Activated gamma-delta T cell treated with anti-CD3 and anti-CD28 coated beads, Interleukin-2, amount 50 U/mL, for 16 hours (primary cell): ENCODE data around the gene HEY2.
"Not testable (repeated sequence)": the region's sequence is repeated elsewhere in the genome, so short reads cannot be mapped to it uniquely, and the experiment has no call there.

ENCODE experiments used
- DNase-seq: peaks from one replicate; pipeline ENCODE4 v3.0.0-alpha.2; 2020; ENCODE audit warnings: low read depth

HEY2 gene

GRCh38 chr6:125749173-125749864 is at the start of gene HEY2:
Gene HEY2, plus strand, starts transcription at chr6:125749632. Its CDS starts 145 bp downstream, at chr6:125749777.
- peak; percentile 70 for DNase-seq

DNA sequence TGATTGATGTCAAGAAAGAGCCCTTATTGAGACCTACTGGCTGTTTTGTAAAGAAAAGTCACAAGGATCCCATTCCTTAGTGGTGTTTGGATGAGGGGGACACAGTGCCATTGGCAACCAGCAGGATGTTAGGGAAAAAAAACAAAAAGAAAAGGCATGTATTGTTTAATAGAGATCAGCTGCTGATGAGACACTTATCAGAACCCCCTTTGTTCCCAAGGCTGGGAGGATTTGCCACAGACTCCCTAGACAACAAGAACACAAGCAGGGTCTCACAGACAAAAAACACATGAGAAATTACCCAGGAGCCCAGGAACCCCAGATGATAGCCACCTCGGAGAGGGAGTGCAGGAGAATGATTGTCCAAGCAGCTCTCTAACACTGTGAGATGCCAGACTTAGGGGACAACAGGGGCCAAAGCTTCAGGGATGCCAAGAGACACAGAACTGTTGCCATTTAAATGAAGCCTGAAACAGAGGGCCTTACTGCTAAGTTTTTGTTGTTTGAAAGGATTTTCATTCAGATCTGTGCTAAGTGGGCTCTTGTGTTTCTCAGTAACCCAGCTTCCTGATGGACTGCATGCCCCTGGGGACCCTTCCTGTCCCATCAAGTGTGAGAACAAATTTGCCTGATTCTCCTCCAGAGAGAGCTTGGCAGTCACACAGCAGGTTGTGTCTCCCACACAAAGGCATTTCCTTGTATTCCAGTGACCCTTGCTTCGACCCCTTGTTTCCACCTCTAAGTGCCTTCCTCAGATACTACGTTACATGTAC is 48.7 kb upstream of the HEY2 start:
- DNase-seq: no peak

- DNase-seq: no peak
These were observed 48.1 kb upstream of the HEY2 start for GRCh38 chr6:125701354-125701668.

DNA sequence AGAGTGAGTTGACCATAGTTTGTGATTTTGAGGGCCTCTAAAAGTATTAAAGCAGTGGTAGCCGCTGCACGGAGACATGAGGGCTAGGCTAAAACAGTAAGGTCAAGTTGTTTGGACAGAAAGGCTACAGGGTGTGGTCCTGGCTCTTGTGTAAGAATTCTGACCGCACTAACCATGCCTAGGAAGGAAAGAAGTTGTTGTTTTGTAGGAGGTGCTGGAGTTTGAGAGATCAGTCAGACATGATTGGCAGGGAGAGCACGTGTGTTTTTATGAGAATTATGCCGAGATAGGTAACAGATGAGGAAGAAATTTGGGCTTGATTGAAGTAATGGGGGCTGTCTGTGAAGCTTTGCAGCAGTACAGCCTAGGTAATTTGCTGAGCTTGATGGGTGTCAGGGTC is 45.5 kb upstream of the HEY2 start:
- not testable (repeated sequence) for DNase-seq

DNA sequence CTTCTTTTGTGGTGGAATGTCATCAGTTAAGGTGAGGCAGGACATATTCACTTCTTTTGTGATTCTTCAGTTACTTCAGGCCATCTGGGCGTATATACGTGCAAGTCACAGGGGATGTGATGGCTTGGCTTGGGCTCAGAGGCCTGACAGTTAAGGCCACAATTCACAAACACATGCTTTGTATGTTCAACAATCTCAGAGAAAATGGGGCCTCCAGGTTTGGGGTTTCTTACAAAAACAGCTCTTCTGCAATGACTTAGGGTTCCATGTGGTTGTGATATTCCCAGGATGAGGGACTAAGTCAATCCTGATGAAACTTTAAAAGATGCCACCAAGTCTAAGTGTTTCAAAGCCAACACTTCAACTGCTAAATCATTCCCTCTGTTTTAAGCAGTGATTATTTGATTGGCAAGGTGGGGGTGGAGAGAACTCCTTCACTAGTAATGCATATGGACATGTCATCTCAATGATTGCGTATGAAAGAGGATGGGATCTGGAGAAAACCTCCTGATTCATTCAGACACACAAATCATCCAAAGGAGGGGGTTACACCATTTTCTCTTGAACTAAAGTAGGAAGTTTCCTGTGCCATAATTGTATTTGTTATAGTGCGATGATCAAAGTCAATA is 41.7 kb upstream of the HEY2 start:
- no peak for DNase-seq

GRCh38 chr6:125711013-125711675 is 38.3 kb upstream of the HEY2 start:
- no peak for DNase-seq

DNA sequence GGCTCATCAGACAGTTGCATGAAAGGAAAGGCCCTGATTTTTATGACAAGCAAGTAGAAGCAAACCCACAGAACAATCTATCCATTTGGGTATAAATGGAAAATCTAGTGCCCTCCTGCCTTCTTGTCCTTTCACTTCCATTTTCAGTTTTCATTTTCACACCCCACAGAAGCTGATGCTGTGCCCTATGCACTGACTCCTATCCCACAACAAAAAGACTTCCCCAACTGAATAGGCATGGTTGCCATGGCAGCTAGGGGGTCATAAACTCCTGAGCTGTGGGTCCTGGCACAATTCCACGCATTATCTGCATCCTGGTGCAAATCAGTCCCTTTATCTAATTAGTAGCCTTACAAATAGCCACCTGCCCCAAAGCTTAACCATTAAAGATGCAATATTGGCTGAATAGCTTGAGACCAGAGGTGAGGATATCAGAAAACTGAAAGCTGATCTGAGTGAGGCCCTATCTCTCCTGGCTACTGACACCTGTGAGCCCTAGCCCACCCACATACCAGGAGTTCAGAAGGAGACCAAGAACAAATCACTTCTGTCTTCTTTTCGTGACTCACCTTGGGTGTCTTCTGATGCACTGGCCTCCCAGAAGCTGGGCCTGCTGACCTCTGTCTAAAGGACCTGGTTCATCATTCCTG is 34.9 kb upstream of the HEY2 start:
- DNase-seq: no peak

DNA sequence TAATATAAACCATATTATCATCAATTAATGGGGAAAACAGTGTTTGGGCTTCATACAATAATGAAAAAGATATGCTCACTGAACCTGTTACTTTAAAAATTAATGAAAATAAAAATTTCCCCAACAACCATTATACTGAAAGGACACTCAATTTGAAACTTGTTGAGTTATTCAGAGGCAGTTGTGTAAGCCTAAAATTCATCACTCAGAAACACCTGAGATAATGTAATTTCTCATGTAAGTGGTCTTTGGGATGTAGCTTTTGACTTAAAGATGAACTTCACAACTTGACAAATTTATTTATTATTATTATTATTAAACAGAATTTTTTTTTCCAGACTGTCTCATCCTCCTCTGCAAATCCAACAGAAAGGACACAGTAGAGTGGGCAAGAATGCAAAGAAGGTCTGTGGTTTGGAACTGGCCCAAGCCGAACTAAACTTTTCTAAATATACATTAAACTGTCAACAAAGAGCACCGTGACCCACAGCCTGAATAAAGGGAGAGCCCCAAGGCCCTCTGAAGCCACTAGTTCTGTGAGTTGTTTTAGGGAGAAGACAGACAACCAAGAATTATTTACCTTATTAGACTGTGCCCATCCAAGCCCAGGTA is 32.2 kb upstream of the HEY2 start:
- no peak for DNase-seq

DNA sequence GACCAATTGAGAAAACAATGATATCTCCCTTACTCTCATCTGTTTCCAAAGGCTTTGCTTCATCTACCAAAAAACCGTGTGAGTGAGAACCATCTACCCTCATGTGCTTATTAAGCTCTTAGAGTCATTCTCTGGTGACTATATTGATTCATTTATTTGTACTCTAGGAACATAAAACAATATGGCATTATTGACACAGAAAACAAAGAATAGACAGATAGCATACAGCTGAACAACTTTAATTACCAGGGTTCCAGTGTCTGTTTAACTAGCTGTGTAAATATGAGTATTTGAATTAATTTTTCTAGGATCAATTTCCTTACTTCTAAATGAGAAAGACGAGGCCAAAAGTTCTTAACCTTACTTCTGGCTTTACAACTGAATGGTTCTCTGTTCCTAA is 31.3 kb upstream of the HEY2 start:
- DNase-seq: no peak

- no peak for DNase-seq
These were observed 26.5 kb upstream of the HEY2 start for GRCh38 chr6:125722886-125723285.

- DNase-seq: no peak
These were observed 22.2 kb upstream of the HEY2 start for GRCh38 chr6:125727216-125727615.

DNA sequence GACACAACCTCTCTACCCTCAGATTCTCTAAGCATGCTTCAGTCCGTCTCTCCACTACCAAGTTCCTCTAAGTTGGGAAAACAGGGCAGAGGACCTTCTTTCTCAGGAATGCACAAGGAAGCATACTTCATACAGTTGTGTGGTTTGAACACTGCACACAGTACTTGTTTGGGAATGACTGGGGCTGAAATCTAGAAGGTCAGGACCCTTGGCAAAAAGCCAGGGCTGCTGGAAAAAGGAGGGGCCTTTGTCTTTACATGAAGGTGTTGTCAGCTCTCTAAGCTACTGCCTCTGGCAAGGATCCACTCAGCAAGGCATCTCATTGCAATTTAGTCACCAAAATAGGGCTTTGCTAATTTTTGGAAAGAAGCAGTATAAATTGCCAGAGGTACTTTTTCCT is 20.7 kb upstream of the HEY2 start:
- no peak for DNase-seq

GRCh38 chr6:125729983-125730382 is 19.4 kb upstream of the HEY2 start:
- no peak for DNase-seq

DNA sequence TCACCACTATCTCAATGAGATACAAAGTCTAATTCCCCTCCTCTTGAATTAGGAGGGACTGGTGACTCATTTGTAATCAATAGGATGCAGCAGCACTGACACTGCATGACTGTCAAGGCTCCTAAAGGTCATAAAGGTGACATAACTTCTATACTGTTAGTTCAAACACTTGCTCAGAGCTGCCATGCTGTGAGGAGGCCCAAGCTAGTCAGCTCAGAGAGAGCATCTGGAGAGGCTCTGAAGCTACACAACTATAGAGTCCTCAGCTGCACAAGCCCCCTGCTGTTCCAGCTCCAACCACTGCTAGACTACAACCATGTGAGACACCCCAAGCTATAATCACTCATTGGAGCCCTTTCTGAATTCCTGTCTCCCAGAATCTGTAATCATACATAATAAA is 17.0 kb upstream of the HEY2 start:
- no peak for DNase-seq

- no peak for DNase-seq
These were observed 15.7 kb upstream of the HEY2 start for GRCh38 chr6:125733516-125734300.

- DNase-seq: no peak
These were observed 11.2 kb upstream of the HEY2 start for GRCh38 chr6:125738276-125738675.

GRCh38 chr6:125739364-125739763 is 10.1 kb upstream of the HEY2 start:
- DNase-seq: no peak

DNA sequence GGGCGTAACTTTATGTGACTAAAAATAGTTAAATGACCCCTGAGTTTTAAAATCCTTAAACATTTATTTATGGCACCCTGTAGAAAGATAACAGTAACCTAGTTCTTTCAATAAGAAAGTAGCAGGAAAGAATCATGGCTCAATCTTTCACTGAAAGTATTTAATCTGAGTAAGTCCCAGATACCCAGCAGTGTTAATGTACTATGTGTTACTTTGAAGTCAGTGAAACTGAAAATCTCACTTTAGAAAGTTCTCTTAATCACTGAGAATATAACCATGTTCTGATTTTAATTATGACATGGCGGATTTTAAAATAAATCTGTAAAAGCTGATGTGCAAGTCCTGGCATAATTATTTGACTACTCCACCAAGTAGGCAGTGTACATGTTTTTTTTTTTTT is 8.1 kb upstream of the HEY2 start:
- no peak for DNase-seq

GRCh38 chr6:125742024-125742423 is 7.4 kb upstream of the HEY2 start:
- no peak for DNase-seq

GRCh38 chr6:125742464-125743120 is 6.8 kb upstream of the HEY2 start:
- DNase-seq: no peak

GRCh38 chr6:125743604-125744003 is 5.8 kb upstream of the HEY2 start:
- no peak for DNase-seq
